Measurements from ENCODE around the gene UVRAG.

DNA sequence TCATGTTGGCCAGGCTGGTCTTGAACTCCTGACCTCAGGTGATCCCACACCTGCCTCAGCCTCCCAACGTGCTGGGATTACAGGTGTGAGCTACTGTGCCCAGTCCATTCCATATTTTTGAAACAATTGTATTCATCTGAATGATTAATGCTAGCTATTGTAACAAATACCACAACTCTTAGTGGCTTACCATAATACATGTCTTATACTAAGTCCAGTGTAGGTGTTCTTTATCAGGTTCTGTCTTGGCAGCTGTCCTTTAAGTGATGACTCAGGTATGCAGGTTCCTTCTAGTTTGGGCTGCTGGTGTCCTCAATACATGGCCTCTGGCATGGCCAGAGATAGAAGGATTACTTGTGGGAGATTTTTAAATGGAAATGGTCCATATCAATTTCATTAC, 39.0 kb downstream of the UVRAG start:
- TF ChIP-seq, protein P1, sequence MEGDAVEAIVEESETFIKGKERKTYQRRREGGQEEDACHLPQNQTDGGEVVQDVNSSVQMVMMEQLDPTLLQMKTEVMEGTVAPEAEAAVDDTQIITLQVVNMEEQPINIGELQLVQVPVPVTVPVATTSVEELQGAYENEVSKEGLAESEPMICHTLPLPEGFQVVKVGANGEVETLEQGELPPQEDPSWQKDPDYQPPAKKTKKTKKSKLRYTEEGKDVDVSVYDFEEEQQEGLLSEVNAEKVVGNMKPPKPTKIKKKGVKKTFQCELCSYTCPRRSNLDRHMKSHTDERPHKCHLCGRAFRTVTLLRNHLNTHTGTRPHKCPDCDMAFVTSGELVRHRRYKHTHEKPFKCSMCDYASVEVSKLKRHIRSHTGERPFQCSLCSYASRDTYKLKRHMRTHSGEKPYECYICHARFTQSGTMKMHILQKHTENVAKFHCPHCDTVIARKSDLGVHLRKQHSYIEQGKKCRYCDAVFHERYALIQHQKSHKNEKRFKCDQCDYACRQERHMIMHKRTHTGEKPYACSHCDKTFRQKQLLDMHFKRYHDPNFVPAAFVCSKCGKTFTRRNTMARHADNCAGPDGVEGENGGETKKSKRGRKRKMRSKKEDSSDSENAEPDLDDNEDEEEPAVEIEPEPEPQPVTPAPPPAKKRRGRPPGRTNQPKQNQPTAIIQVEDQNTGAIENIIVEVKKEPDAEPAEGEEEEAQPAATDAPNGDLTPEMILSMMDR (IDR thresholded peaks at IDR 0.05; ENCODE audit: low read length), result no peak
- TF ChIP-seq EZH2phosphoT487 (IDR thresholded peaks at IDR 0.05; ENCODE audit: low read length), result no peak
- no peak for TF ChIP-seq EZH2 (optimal IDR thresholded peaks at IDR 0.05; ENCODE audit: low read depth, low read length)
